CD4-positive, alpha-beta T cell (primary cell): ENCODE measurements around the gene CNFN. TPM values are rescaled to one million over a fixed set of nuclear protein-coding genes. Genes with fewer than 3 reads are reported as not detected.

ENCODE experiments used
- ATAC-seq: fragments of 200-7000 bp; cut with Tn5 transposase; one replicate; pipeline ENCODE4 v1.10.0; 2022; ENCODE audit warnings: mild to moderate bottlenecking; ENCODE audit not compliant: poor library complexity
- CTCF ChIA-PET: fragments of 350-600 bp; sonication (Branson Sonifier 250); formaldehyde crosslinking; loops from one replicate; lab custom pipeline; 2021; ENCODE audit warnings: antibody characterized with exemption, inconsistent platforms; lab: Charles Lee
- POLR2A ChIA-PET: fragments of 350-600 bp; sonication (Branson Sonifier 250); formaldehyde crosslinking; loops from one replicate; lab custom pipeline; 2021; ENCODE audit warnings: antibody characterized with exemption, inconsistent platforms; lab: Charles Lee
- DNase-seq, 14 experiments: peaks; one replicate each; pipeline ENCODE4 v3.0.0-alpha.2; 2013 to 2020; ENCODE audit warnings: mixed read lengths in 2 of 14
- H3K27ac ChIP-seq, 2 donors: one replicate each; pipeline versions ENCODE4 v1.5.1 to v1.7.0; 2013; ENCODE audit warnings: low read length in 2 of 2, low read depth in 1 of 2, mild to moderate bottlenecking in 1 of 2
- H3K27me3 ChIP-seq, 2 experiments: 1 replicate in 1 of 2; 2 replicates in 1 of 2; pipeline versions ENCODE4 v1.6.1 to v1.7.0; 2013; ENCODE audit warnings: low read length in 2 of 2, control low read depth in 1 of 2, mild to moderate bottlenecking in 1 of 2, moderate library complexity in 1 of 2; ENCODE audit not compliant: insufficient read depth in 2 of 2, control insufficient read depth in 1 of 2
- H3K36me3 ChIP-seq: one replicate; pipeline ENCODE4 v1.6.1; 2013; ENCODE audit warnings: low read length, control low read depth; ENCODE audit not compliant: insufficient read depth
- H3K4me1 ChIP-seq: one replicate; pipeline ENCODE4 v1.6.1; 2013; ENCODE audit warnings: low read length, control low read depth; ENCODE audit not compliant: insufficient read depth
- H3K4me3 ChIP-seq: one replicate; pipeline ENCODE4 v1.5.1; 2013; ENCODE audit warnings: mild to moderate bottlenecking, low read length, moderate library complexity
- H3K9me3 ChIP-seq, 2 experiments: 1 replicate in 1 of 2; 2 replicates in 1 of 2; pipeline versions ENCODE4 v1.6.1 to v1.7.0; 2013; ENCODE audit warnings: low read length in 2 of 2, mild to moderate bottlenecking in 2 of 2, control low read depth in 1 of 2, moderate library complexity in 1 of 2; ENCODE audit not compliant: control insufficient read depth in 1 of 2, insufficient read depth in 1 of 2
- H3K27ac Mint-ChIP-seq: one replicate; pipeline ENCODE4 v1.8.0; 2020; ENCODE audit warnings: mixed read lengths
- H3K27me3 Mint-ChIP-seq: one replicate; pipeline ENCODE4 v1.8.0; 2021; ENCODE audit warnings: mixed read lengths
- H3K36me3 Mint-ChIP-seq: one replicate; pipeline ENCODE4 v1.8.0; 2021; ENCODE audit warnings: low read depth, mixed read lengths
- H3K4me1 Mint-ChIP-seq: one replicate; pipeline ENCODE4 v1.8.0; 2021; ENCODE audit warnings: low read depth, mixed read lengths
- H3K4me3 Mint-ChIP-seq: one replicate; pipeline ENCODE4 v1.8.0; 2020; ENCODE audit warnings: mild to moderate bottlenecking, mixed read lengths
- H3K9me3 Mint-ChIP-seq: one replicate; pipeline ENCODE4 v1.8.0; 2020; ENCODE audit warnings: mixed read lengths
- intact Hi-C, 2 experiments: fragments of 100-400 bp; cut with DNase I in 1 of 2; cut with micrococcal nuclease in 1 of 2; formaldehyde crosslinking; loops; one replicate each; pipeline versions ENCODE4 v1.15.1 to v1.9.0; 2023 to 2025; cut with DNase I, micrococcal nuclease
- total RNA-seq, 174 experiments: library from RNA in 2 of 174; stranded (reverse) in 2 of 174; gene quantifications; one replicate each; pipeline ENCODE4 v1.2.3 and lab custom pipeline; 2021 to 2026
- TF ChIP-seq, protein P1 (sequence below): fragments of 200-600 bp; IDR thresholded peaks from one replicate; pipeline ENCODE4 v1.8.0; 2022; ENCODE audit warnings: antibody characterized with exemption, mild to moderate bottlenecking

The CNFN gene
- total RNA-seq, 2 experiments from 2014 or later = not detected

DNA sequence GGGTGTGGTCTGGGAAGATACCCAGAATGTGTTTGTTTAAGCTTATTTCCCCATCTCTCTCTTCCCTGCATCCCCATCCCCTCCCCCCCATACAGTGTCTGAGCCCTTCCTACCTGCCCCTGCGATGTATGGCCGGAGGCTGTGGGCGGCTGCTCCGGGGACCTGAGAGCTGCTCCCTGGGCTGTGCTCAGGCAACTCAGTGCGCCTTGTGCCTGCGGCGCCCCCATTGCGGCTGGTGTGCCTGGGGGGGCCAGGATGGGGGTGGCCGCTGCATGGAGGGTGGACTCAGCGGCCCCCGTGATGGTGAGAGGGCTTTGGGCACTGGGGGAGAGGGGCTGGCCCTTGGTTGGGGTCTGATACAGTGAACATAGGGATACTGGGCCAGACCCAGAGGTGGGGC lies 21.7 kb downstream of the CNFN start:
- no peak for DNase-seq
- H3K27me3 ChIP-seq = no peaks in the 10 kb centered on the region
- no peak overlapping the region for H3K27ac ChIP-seq
- no peak overlapping the region for H3K4me3 ChIP-seq
- no peaks in the 10 kb centered on the region for H3K4me1 ChIP-seq
- H3K9me3 ChIP-seq = no peaks in the 10 kb centered on the region
- ATAC-seq = no peak
- CTCF ChIA-PET = no interaction called here
- Mint-ChIP-seq H3K27ac (no peak overlapping the region), H3K4me3 (no peak overlapping the region), H3K27me3 (no peaks in the 10 kb centered on the region), H3K9me3 (no peaks in the 10 kb centered on the region), H3K4me1 (no peaks in the 10 kb centered on the region), H3K36me3 (peaks cover 6% of the 10 kb centered on the region)
- POLR2A ChIA-PET = no interaction called here
- H3K36me3 ChIP-seq = peaks cover 3% of the 10 kb centered on the region
- intact Hi-C loops = no loop called here
- TF ChIP-seq, protein P1, sequence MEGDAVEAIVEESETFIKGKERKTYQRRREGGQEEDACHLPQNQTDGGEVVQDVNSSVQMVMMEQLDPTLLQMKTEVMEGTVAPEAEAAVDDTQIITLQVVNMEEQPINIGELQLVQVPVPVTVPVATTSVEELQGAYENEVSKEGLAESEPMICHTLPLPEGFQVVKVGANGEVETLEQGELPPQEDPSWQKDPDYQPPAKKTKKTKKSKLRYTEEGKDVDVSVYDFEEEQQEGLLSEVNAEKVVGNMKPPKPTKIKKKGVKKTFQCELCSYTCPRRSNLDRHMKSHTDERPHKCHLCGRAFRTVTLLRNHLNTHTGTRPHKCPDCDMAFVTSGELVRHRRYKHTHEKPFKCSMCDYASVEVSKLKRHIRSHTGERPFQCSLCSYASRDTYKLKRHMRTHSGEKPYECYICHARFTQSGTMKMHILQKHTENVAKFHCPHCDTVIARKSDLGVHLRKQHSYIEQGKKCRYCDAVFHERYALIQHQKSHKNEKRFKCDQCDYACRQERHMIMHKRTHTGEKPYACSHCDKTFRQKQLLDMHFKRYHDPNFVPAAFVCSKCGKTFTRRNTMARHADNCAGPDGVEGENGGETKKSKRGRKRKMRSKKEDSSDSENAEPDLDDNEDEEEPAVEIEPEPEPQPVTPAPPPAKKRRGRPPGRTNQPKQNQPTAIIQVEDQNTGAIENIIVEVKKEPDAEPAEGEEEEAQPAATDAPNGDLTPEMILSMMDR = no peak

DNA sequence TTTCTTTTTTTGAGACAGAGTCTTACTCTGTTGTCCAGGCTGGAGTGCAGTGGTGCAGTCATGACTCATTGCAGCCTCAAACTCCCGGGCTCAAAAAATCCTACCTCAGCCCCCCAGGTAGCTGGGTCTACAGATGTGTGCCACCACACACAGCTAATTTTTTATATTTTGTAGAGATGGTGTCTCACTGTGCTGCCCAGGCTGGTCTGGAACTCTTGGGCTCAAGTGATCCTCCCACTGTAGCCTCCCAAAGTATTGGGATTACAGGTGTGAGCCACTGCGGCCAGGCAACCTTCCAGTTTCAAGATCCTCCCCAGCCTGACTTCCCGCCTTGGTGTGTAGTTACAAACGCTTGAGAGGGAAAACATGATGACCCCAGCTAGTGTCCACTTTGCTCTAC lies 22.2 kb downstream of the CNFN start:
- H3K4me3 ChIP-seq = no peak overlapping the region
- H3K27me3 Mint-ChIP-seq = no peaks in the 10 kb centered on the region
- ChIA-PET CTCF (no interaction called here), POLR2A (no interaction called here)
- H3K36me3 ChIP-seq = peaks cover 3% of the 10 kb centered on the region
- intact Hi-C loops = no loop called here
- no peak overlapping the region for H3K27ac Mint-ChIP-seq
- H3K36me3 Mint-ChIP-seq = peaks cover 6% of the 10 kb centered on the region
- no peaks in the 10 kb centered on the region for H3K4me1 Mint-ChIP-seq
- no peaks in the 10 kb centered on the region for H3K4me1 ChIP-seq
- no peaks in the 10 kb centered on the region for H3K27me3 ChIP-seq
- H3K27ac ChIP-seq = no peak overlapping the region
- ATAC-seq (no peak), DNase-seq (no peak)
- H3K4me3 Mint-ChIP-seq = no peak overlapping the region
- TF ChIP-seq, protein P1 = no peak
- H3K9me3 ChIP-seq = no peaks in the 10 kb centered on the region
- H3K9me3 Mint-ChIP-seq = no peaks in the 10 kb centered on the region

DNA sequence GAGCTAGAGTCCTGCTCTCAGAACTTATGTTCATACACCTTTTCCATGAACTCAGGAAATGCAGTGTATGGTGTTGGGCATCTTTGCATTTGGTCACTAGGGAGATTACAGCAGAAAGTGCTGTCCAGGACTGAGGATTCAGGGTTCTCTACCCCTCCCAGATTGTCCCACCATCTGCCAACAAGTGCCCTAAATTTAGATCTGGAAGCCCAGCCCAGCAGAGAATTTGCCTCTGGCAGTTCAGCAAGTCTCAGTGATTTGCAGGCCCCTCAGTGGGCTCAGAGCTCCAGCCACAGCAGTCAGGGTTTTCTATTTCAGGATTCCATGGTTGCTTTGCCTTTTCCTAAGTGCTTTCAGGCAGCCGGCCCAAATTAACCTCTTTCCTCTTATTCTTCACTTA lies 23.4 kb downstream of the CNFN start:
- TF ChIP-seq, protein P1 = no peak
- no peaks in the 10 kb centered on the region for H3K27me3 Mint-ChIP-seq
- no peaks in the 10 kb centered on the region for H3K9me3 Mint-ChIP-seq
- Histone ChIP-seq H3K27me3 (no peaks in the 10 kb centered on the region), H3K27ac (no peak overlapping the region), H3K9me3 (no peaks in the 10 kb centered on the region), H3K36me3 (peaks cover 3% of the 10 kb centered on the region), H3K4me1 (no peaks in the 10 kb centered on the region), H3K4me3 (no peak overlapping the region)
- intact Hi-C loops = no loop called here
- no peaks in the 10 kb centered on the region for H3K4me1 Mint-ChIP-seq
- H3K4me3 Mint-ChIP-seq = no peak overlapping the region
- ChIA-PET CTCF (no interaction called here), POLR2A (no interaction called here)
- H3K27ac Mint-ChIP-seq = no peak overlapping the region
- peaks cover 6% of the 10 kb centered on the region for H3K36me3 Mint-ChIP-seq
- ATAC-seq = no peak
- no peak for DNase-seq
